AG04449 (cell line): ENCODE measurements around the gene SMNDC1.

Experiments
- CTCF ChIA-PET: fragments of 350-600 bp; formaldehyde crosslinking; extraction: SDS; loops from one replicate; lab custom pipeline; 2021; ENCODE audit warnings: antibody characterized with exemption; lab: Yijun Ruan, JAX
- POLR2A ChIA-PET: fragments of 400-600, 350-600 bp; formaldehyde crosslinking; extraction: SDS; loops from one replicate; lab custom pipeline; 2020; ENCODE audit warnings: antibody characterized with exemption, inconsistent platforms; lab: Yijun Ruan, JAX
- DNase-seq: peaks from one replicate; pipeline ENCODE4 v3.0.0-alpha.2; 2010; ENCODE audit warnings: low read depth, low spot score
- H3K4me3 ChIP-seq: 2 replicates; pipeline ENCODE4 v1.5.1; 2011; ENCODE audit warnings: low read depth, mild to moderate bottlenecking, control low read depth, low read length
- TF ChIP-seq, protein P1 (sequence below): IDR thresholded peaks from one replicate; pipeline ENCODE4 v1.5.1; 2011; ENCODE audit warnings: mild to moderate bottlenecking, moderate library complexity, low read length, control low read depth, inconsistent platforms; ENCODE audit not compliant: insufficient read depth; ENCODE audit errors: missing control alignments

SMNDC1 gene

DNA sequence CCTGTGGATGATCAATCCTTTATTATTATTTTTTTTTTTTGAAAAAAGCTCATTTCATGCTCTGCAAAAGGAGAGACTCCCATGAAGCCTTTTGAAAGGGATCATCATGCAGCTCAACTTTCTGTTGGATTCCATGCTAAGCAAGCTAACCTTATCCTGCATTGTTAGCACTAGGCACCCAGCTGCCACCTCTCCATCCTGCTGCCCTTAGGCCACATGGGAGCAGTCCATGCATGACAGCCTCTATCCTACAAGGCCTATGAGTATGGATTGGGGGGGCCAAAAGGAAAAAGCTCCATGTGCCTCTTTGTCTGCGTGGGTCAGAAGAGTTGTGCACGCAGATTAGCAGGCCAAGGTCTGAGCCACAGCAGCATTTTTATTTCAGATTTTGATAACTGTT lies 19.2 kb downstream of the SMNDC1 start:
- TF ChIP-seq, protein P1, sequence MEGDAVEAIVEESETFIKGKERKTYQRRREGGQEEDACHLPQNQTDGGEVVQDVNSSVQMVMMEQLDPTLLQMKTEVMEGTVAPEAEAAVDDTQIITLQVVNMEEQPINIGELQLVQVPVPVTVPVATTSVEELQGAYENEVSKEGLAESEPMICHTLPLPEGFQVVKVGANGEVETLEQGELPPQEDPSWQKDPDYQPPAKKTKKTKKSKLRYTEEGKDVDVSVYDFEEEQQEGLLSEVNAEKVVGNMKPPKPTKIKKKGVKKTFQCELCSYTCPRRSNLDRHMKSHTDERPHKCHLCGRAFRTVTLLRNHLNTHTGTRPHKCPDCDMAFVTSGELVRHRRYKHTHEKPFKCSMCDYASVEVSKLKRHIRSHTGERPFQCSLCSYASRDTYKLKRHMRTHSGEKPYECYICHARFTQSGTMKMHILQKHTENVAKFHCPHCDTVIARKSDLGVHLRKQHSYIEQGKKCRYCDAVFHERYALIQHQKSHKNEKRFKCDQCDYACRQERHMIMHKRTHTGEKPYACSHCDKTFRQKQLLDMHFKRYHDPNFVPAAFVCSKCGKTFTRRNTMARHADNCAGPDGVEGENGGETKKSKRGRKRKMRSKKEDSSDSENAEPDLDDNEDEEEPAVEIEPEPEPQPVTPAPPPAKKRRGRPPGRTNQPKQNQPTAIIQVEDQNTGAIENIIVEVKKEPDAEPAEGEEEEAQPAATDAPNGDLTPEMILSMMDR = no peak
- no peak for DNase-seq
- CTCF ChIA-PET = interaction anchor here (0.7 to 9.0 kb wide), 7 partner anchors 10 to 402 kb away, joined by 3 to 325 read pairs (median 4); no protein-coding TSS in a partner anchor
- H3K4me3 ChIP-seq = no peak overlapping the region
- POLR2A ChIA-PET = interaction anchor here (0.6 kb wide), 1 partner anchor 188 kb away, joined by 5 read pairs; no protein-coding TSS in a partner anchor

DNA sequence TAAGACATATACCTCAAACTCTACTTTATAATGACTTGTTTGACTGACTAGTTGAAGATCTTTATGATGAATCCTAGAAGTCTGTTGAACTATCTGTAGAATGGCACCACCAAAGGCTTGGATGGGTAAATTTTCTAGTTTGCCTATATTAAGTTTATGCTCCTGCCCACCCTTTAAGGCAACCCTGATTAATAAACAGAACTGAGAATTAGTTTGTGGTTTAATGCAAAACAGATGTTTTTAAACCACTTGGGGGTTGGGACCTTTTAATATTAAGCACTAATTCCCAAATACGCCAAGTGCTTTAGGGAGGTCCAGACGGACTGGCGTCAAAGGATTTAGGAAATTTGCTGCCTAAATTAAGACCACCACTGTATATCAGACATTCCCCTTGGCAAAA lies 20.5 kb downstream of the SMNDC1 start:
- DNase-seq = no peak
- ChIA-PET CTCF (interaction anchor here (0.9 to 9.0 kb wide), 7 partner anchors 8 to 400 kb away, joined by 3 to 325 read pairs (median 5); no protein-coding TSS in a partner anchor), POLR2A (no interaction called here)
- no peak overlapping the region for H3K4me3 ChIP-seq
- TF ChIP-seq, protein P1 = no peak

DNA sequence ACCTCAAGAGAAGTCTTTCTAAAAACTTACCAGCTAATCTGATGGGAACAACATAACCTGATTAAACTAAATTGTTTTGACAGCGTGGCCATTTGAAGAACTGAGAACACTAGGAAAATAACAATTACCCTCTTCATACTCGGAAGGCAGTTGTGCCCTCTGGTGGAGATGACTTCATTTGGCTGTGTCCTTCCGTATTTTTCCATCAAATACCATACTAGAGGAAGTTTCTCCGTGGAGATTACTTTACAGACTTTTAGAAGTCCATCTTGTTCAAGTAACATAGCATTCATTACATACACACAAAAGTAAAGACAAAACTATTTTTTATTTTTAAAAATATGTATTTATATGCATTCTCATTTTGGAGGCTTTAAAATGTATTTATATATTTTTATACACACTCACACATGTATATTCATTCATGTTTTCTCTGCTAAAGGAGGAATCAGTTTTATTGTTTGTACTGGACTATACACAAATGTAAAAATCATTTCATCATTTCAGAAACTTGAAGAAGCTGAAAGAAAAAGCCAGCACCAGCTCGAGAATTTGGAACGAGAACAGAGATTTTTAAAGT lies 25.2 kb downstream of the SMNDC1 start:
- no peak for DNase-seq
- TF ChIP-seq, protein P1 = peak; percentile 73
- ChIA-PET POLR2A (no interaction called here), CTCF (interaction anchor here (0.6 to 9.0 kb wide), 41 partner anchors 11 to 399 kb away, joined by 3 to 325 read pairs (median 5); partner anchors contain the start of gene MXI1)
- no peak overlapping the region for H3K4me3 ChIP-seq

DNA sequence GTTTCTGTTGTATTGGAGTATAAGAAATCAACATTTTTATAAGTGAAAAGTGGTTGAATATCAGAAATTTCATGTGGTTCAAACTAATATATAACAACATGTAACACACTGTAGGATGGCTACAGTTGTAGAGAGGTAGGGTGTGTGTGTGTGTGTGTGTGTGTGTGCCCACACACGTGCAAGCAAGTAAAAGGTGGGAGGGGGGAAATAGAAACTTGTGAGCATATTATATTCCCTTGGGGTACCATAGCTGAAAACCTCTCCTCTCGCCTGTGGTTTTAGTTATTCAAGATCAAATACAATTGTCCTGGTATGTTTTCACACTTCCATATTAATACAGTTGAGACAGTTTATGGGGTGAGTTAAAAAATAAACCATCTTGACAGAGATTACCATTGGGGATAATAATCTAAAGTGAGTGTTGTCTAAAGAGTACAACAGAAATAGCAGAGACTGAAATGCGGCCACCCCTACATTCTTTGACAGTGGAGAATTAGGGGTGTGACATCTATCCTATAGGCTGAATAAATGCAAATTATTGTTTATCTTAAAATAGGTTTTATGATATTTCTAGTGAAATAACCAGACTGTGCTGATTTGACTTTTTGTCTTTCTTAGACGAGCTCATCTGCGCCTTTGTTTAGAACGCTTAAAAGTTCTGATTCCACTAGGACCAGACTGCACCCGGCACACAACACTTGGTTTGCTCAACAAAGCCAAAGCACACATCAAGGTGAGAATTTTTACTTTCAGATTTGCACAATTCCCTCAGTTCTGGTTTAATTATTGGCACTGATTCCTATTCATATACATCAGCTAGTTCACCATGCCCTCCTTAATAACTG lies 25.9 kb downstream of the SMNDC1 start:
- no peak for DNase-seq
- H3K4me3 ChIP-seq = no peak overlapping the region
- POLR2A ChIA-PET = no interaction called here
- TF ChIP-seq, protein P1 = no peak
- CTCF ChIA-PET = interaction anchor here (0.6 to 9.0 kb wide), 39 partner anchors 9 to 398 kb away, joined by 3 to 325 read pairs (median 5); partner anchors contain the start of gene MXI1

DNA sequence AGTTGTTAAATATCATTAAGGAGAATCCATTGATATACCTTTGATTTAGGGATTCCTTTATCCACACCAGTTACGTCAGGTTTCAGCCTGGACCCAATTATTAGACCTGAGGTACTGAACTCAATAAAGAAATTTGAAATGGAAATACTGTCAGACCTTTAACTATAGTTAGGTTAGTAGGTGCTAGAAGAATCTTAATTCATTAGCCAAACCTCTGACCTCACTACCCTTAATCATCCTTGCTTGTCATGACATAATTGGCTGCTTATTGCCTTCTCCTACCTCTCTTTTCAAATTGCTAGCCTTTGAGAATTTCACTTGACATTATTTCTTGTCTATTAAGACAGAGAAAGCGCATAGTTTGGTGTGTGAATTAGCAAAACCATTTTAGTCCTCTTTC lies 27.1 kb downstream of the SMNDC1 start:
- no peak overlapping the region for H3K4me3 ChIP-seq
- ChIA-PET CTCF (interaction anchor here (3.4 to 9.0 kb wide), 4 partner anchors 135 to 394 kb away, joined by 13 to 325 read pairs (median 58); no protein-coding TSS in a partner anchor), POLR2A (no interaction called here)
- TF ChIP-seq, protein P1 = no peak
- no peak for DNase-seq

- ChIA-PET CTCF (interaction anchor here (3.4 to 5.1 kb wide), 2 partner anchors 138 to 145 kb away, joined by 13 to 62 read pairs; no protein-coding TSS in a partner anchor), POLR2A (no interaction called here)
- H3K4me3 ChIP-seq = no peak overlapping the region
- no peak for DNase-seq
- TF ChIP-seq, protein P1 = no peak
Measured at GRCh38 chr10:110276603-110277002, 28.1 kb downstream of the SMNDC1 start.
